Measurements from ENCODE around the gene METTL8. TPM values are rescaled to one million over a fixed set of nuclear protein-coding genes. Genes with fewer than 3 reads are reported as not detected.
"Not testable (repeated sequence)": the region's sequence is repeated elsewhere in the genome, so short reads cannot be mapped to it uniquely, and the experiment has no call there.

Gene METTL8
- polyA plus RNA-seq, 3 donors = 3.3 to 9.8 (median 6.9) TPM

DNA sequence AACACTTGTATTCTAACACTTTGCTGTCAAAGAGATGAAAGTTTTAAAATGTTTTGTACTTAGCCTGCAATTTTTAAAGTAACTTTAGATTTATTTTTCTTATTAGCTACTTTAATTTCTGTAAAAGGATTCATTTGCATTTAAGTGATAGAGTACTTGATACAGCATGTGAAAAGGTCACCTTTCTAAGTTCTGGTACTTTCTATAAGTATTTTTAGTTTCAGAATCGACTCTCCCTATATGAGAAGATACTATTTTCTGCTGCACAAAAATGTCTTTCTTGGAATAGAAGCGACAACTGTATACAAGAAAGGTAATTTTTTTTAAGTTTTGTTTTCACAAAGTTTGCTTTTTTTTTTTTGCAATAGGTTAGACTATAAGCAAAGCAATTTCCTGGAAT is 72.9 kb downstream of the METTL8 start:
- H3K9ac ChIP-seq (ENCODE audit: insufficient read depth, low read length, poor library complexity, severe bottlenecking) = no peak overlapping the region
- no peak overlapping the region for H2AFZ ChIP-seq (ENCODE audit: insufficient read depth, low read depth, low read length, poor library complexity, severe bottlenecking)
- no peak overlapping the region for H3K4me3 Mint-ChIP-seq
- no CpG with 5 or more reads among the region's 2 CpGs for WGBS (ENCODE audit: insufficient coverage)
- no peaks in the 10 kb centered on the region for H3K27me3 ChIP-seq (ENCODE audit: control insufficient read depth in 2 of 2, insufficient read depth in 2 of 2, low read length in 2 of 2)
- H4K20me1 ChIP-seq (ENCODE audit: insufficient read depth, low read length) = no peaks in the 10 kb centered on the region
- peaks cover 8 to 27% of the 10 kb centered on the region in 2 donors for H3K36me3 Mint-ChIP-seq
- intact Hi-C loops (cut with micrococcal nuclease) = no loop called here
- H3K27ac ChIP-seq (ENCODE audit: low read depth in 1 of 2, low read length in 2 of 2) = no peak overlapping the region
- no peaks in the 10 kb centered on the region for H3K79me2 ChIP-seq (ENCODE audit: insufficient read depth, low read length)
- no peak overlapping the region for H3K4me2 ChIP-seq (replicated peaks; ENCODE audit: extremely low read depth, low read length, poor library complexity, severe bottlenecking)
- H3K4me1 ChIP-seq (ENCODE audit: control insufficient read depth in 1 of 2, insufficient read depth in 2 of 2, low read length in 2 of 2) = no peaks in the 10 kb centered on the region
- no peak for DNase-seq
- no peak overlapping the region for H3K27ac Mint-ChIP-seq
- H3K27me3 Mint-ChIP-seq (ENCODE audit: low read depth in 3 of 3) = peaks cover 0 to 2% (median 0%) of the 10 kb centered on the region in 3 donors
- TF ChIP-seq, protein P1, sequence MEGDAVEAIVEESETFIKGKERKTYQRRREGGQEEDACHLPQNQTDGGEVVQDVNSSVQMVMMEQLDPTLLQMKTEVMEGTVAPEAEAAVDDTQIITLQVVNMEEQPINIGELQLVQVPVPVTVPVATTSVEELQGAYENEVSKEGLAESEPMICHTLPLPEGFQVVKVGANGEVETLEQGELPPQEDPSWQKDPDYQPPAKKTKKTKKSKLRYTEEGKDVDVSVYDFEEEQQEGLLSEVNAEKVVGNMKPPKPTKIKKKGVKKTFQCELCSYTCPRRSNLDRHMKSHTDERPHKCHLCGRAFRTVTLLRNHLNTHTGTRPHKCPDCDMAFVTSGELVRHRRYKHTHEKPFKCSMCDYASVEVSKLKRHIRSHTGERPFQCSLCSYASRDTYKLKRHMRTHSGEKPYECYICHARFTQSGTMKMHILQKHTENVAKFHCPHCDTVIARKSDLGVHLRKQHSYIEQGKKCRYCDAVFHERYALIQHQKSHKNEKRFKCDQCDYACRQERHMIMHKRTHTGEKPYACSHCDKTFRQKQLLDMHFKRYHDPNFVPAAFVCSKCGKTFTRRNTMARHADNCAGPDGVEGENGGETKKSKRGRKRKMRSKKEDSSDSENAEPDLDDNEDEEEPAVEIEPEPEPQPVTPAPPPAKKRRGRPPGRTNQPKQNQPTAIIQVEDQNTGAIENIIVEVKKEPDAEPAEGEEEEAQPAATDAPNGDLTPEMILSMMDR (IDR thresholded peaks at IDR 0.05) = no peak
- H3K4me3 ChIP-seq (replicated peaks in 1 of 3; ENCODE audit: low read depth in 2 of 3, low read length in 3 of 3) = no peak overlapping the region
- H3K4me1 Mint-ChIP-seq = no peaks in the 10 kb centered on the region
- H3K36me3 ChIP-seq (replicated peaks in 1 of 2; ENCODE audit: control insufficient read depth in 1 of 2, insufficient read depth in 2 of 2, low read length in 2 of 2) = no peaks in the 10 kb centered on the region
- H3K9me3 ChIP-seq (replicated peaks in 1 of 2; ENCODE audit: control insufficient read depth in 1 of 2, insufficient read depth in 1 of 2, low read length in 2 of 2) = peaks cover 16 to 18% of the 10 kb centered on the region in 2 donors
- peaks cover 6 to 25% (median 19%) of the 10 kb centered on the region in 7 donors for H3K9me3 Mint-ChIP-seq

DNA sequence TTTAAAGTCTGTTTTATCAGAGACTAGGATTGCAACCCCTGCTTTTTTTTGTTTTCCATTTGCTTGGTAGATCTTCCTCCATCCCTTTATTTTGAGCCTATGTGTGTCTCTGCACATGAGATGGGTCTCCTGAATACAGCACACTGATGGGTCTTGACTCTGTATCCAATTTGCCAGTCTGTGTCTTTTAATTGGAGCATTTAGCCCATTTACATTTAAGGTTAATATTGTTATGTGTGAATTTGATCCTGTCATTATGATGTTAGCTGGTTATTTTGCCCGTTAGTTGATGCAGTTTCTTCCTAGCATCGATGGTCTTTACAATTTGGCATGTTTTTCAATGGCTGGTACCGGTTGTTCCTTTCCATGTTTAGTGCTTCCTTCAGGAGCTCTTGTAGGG is 80.0 kb downstream of the METTL8 start:
- H3K4me3 ChIP-seq (replicated peaks in 1 of 3; ENCODE audit: low read depth in 2 of 3, low read length in 3 of 3); H3K27me3 Mint-ChIP-seq (ENCODE audit: low read depth in 3 of 3); H3K27me3 ChIP-seq (ENCODE audit: control insufficient read depth in 2 of 2, insufficient read depth in 2 of 2, low read length in 2 of 2); H3K36me3 ChIP-seq (replicated peaks in 1 of 2; ENCODE audit: control insufficient read depth in 1 of 2, insufficient read depth in 2 of 2, low read length in 2 of 2); H4K20me1 ChIP-seq (ENCODE audit: insufficient read depth, low read length); H3K9ac ChIP-seq (ENCODE audit: insufficient read depth, low read length, poor library complexity, severe bottlenecking); H2AFZ ChIP-seq (ENCODE audit: insufficient read depth, low read depth, low read length, poor library complexity, severe bottlenecking); H3K4me1 ChIP-seq (ENCODE audit: control insufficient read depth in 1 of 2, insufficient read depth in 2 of 2, low read length in 2 of 2); H3K79me2 ChIP-seq (ENCODE audit: insufficient read depth, low read length); intact Hi-C loops (cut with micrococcal nuclease); H3K4me1 Mint-ChIP-seq; H3K4me3 Mint-ChIP-seq; H3K4me2 ChIP-seq (replicated peaks; ENCODE audit: extremely low read depth, low read length, poor library complexity, severe bottlenecking); DNase-seq; H3K27ac Mint-ChIP-seq; H3K27ac ChIP-seq (ENCODE audit: low read depth in 1 of 2, low read length in 2 of 2): not testable (repeated sequence)
- Mint-ChIP-seq H3K9me3 (peaks cover 20 to 48% (median 36%) of the 10 kb centered on the region in 7 donors), H3K36me3 (peaks cover 10 to 33% of the 10 kb centered on the region in 2 donors)
- H3K9me3 ChIP-seq (replicated peaks in 1 of 2; ENCODE audit: control insufficient read depth in 1 of 2, insufficient read depth in 1 of 2, low read length in 2 of 2) = peaks cover 23 to 28% of the 10 kb centered on the region in 2 donors
- no CpG with 5 or more reads among the region's 3 CpGs for WGBS (ENCODE audit: insufficient coverage)

All from CD14-positive monocyte (primary cell).